ENCODE measurements around the gene TBC1D4. TPM values are rescaled to one million over a fixed set of nuclear protein-coding genes. Genes with fewer than 3 reads are reported as not detected.
A peak's percentile ranks its signal among the peaks of the same experiment; 100 is the strongest.

The TBC1D4 gene
- total RNA-seq, 2 donors from 2014 or later = 64.3 to 162 TPM

- no peaks in the 10 kb centered on the region for H3K9me3 ChIP-seq
- no peak for DNase-seq (ENCODE audit: low spot score)
- no peaks in the 10 kb centered on the region for H3K27me3 ChIP-seq
- no peak overlapping the region for H3K27ac ChIP-seq
- no peak overlapping the region for H3K4me3 ChIP-seq
- H3K36me3 ChIP-seq = no peaks in the 10 kb centered on the region
- TF ChIP-seq CTCF (IDR thresholded peaks at IDR 0.05) = no peak
- H3K4me1 ChIP-seq = peaks cover 0 to 22% of the 10 kb centered on the region in 2 donors
Measured at GRCh38 chr13:75425216-75426009, 56.6 kb downstream of the TBC1D4 start.

- Histone ChIP-seq H3K9me3 (no peaks in the 10 kb centered on the region), H3K36me3 (no peaks in the 10 kb centered on the region), H3K27ac (no peak overlapping the region), H3K27me3 (no peaks in the 10 kb centered on the region), H3K4me3 (no peak overlapping the region), H3K4me1 (peaks cover 0 to 37% of the 10 kb centered on the region in 2 donors)
- TF ChIP-seq CTCF (IDR thresholded peaks at IDR 0.05) = no peak
- DNase-seq (ENCODE audit: low spot score) = no peak
Measured at GRCh38 chr13:75423946-75424345, 58.0 kb downstream of the TBC1D4 start.

- Histone ChIP-seq H3K9me3 (no peaks in the 10 kb centered on the region), H3K36me3 (no peaks in the 10 kb centered on the region), H3K4me1 (peaks cover 0 to 56% of the 10 kb centered on the region in 2 donors), H3K27me3 (no peaks in the 10 kb centered on the region), H3K27ac (no peak overlapping the region), H3K4me3 (no peak overlapping the region)
- TF ChIP-seq CTCF (IDR thresholded peaks at IDR 0.05) = no peak
- no peak for DNase-seq (ENCODE audit: low spot score)
Measured at GRCh38 chr13:75422028-75422427, 59.9 kb downstream of the TBC1D4 start.

GRCh38 chr13:75421133-75421532, 60.8 kb downstream of the TBC1D4 start:
- no peaks in the 10 kb centered on the region for H3K36me3 ChIP-seq
- no peak overlapping the region for H3K4me3 ChIP-seq
- peak overlapping the region in 1 of 2 donors; percentile 76 for H3K27ac ChIP-seq
- no peaks in the 10 kb centered on the region for H3K27me3 ChIP-seq
- H3K4me1 ChIP-seq = peaks cover 0 to 65% of the 10 kb centered on the region in 2 donors
- DNase-seq (ENCODE audit: low spot score) = no peak
- no peak for TF ChIP-seq CTCF (IDR thresholded peaks at IDR 0.05)
- no peaks in the 10 kb centered on the region for H3K9me3 ChIP-seq

- peak overlapping the region; percentile 24 to 76 for H3K27ac ChIP-seq
- H3K4me3 ChIP-seq = no peak overlapping the region
- no peaks in the 10 kb centered on the region for H3K36me3 ChIP-seq
- no peak for TF ChIP-seq CTCF (IDR thresholded peaks at IDR 0.05)
- no peak for DNase-seq (ENCODE audit: low spot score)
- H3K27me3 ChIP-seq = no peaks in the 10 kb centered on the region
- no peaks in the 10 kb centered on the region for H3K9me3 ChIP-seq
- peaks cover 0 to 76% of the 10 kb centered on the region in 2 donors for H3K4me1 ChIP-seq
Measured at GRCh38 chr13:75419656-75420055, 62.3 kb downstream of the TBC1D4 start.

Data from right atrium auricular region (tissue), 2 donors.